Transverse colon (tissue), 4 donors: ENCODE data around the gene HS3ST2.

Experiments used
- CTCF ChIP-seq, 5 experiments: fragments of 200-600 bp in 3 of 5; fragments of 450-650 bp in 2 of 5; sonication (generic) in 3 of 5; IDR thresholded peaks; 1 replicate in 2 of 5; 2 replicates in 3 of 5; pipeline ENCODE4 v1.5.1; 2016 to 2017; ENCODE audit warnings: antibody characterized with exemption in 5 of 5, inconsistent platforms in 3 of 5, mild to moderate bottlenecking in 2 of 5, moderate library complexity in 1 of 5
- EP300 ChIP-seq: sonication (generic); formaldehyde crosslinking; IDR thresholded peaks from one replicate; pipeline ENCODE4 v1.6.1; 2017; ENCODE audit warnings: antibody characterized with exemption, low read depth
- POLR2A ChIP-seq: fragments of 450-650 bp; IDR thresholded peaks from one replicate; pipeline ENCODE4 v1.6.1; 2016; ENCODE audit warnings: antibody characterized with exemption, mild to moderate bottlenecking, moderate library complexity
- POLR2AphosphoS5 ChIP-seq, 3 donors: sonication (generic); formaldehyde crosslinking; IDR thresholded peaks; one replicate each; pipeline ENCODE4 v1.6.1; 2016; ENCODE audit warnings: antibody characterized with exemption in 3 of 3

- TF ChIP-seq CTCF (IDR thresholded peaks at IDR 0.05): no peak
- TF ChIP-seq POLR2AphosphoS5 (IDR thresholded peaks at IDR 0.05): no peak
- no peak for TF ChIP-seq POLR2A
- TF ChIP-seq EP300: no peak
These were observed 46.0 kb downstream of the HS3ST2 start for GRCh38 chr16:22859925-22860324.
